SK-N-SH treated with all-trans-retinoic acid at 6 μM for 48 hours (cell line): ENCODE data around the gene OSBPL7.

ENCODE experiments used
- ATAC-seq: fragments of 200-7000 bp; cut with Tn5 transposase; 3 replicates; pipeline ENCODE4 v1.9.1; 2020; ENCODE audit warnings: mild to moderate bottlenecking, moderate library complexity
- BACH2 ChIP-seq: fragments of 250-450 bp; sonication (Bioruptor Pico); IDR thresholded peaks from 2 replicates; pipeline ENCODE4 v1.9.0; 2021; ENCODE audit warnings: mild to moderate bottlenecking, borderline replicate concordance
- CSDC2 ChIP-seq: fragments of 250-450 bp; sonication (Bioruptor Pico); IDR thresholded peaks from 2 replicates; pipeline ENCODE4 v1.5.0; 2020; ENCODE audit warnings: mild to moderate bottlenecking, moderate library complexity
- ESRRG ChIP-seq: fragments of 250-450 bp; sonication (Bioruptor Pico); IDR thresholded peaks from 2 replicates; pipeline ENCODE4 v1.6.1; 2021; ENCODE audit warnings: mild to moderate bottlenecking
- PPARA ChIP-seq: fragments of 250-450 bp; sonication (Bioruptor Pico); IDR thresholded peaks from 2 replicates; pipeline ENCODE4 v1.5.0; 2020; ENCODE audit warnings: mild to moderate bottlenecking, borderline replicate concordance
- RARB ChIP-seq: fragments of 250-450 bp; sonication (Bioruptor Pico); IDR thresholded peaks from 2 replicates; pipeline ENCODE4 v1.8.0; 2021; ENCODE audit warnings: mild to moderate bottlenecking, moderate library complexity
- TCF4 ChIP-seq: fragments of 250-450 bp; sonication (Bioruptor Pico); IDR thresholded peaks from 2 replicates; pipeline ENCODE4 v1.8.0; 2021; ENCODE audit warnings: mild to moderate bottlenecking, moderate library complexity, borderline replicate concordance
- TSHZ2 ChIP-seq: fragments of 250-450 bp; sonication (Bioruptor Pico); IDR thresholded peaks from 2 replicates; pipeline ENCODE4 v1.5.0; 2020; ENCODE audit warnings: mild to moderate bottlenecking, moderate library complexity
- ZC3H10 ChIP-seq: fragments of 250-450 bp; sonication (Bioruptor Pico); IDR thresholded peaks from 2 replicates; pipeline ENCODE4 v1.5.1; 2021; ENCODE audit warnings: mild to moderate bottlenecking, moderate library complexity
- ZFP3 ChIP-seq: fragments of 250-450 bp; sonication (Bioruptor Pico); IDR thresholded peaks from 2 replicates; pipeline ENCODE4 v1.5.0; 2020; ENCODE audit warnings: mild to moderate bottlenecking, moderate library complexity
- ZFP30 ChIP-seq: fragments of 450-650 bp; formaldehyde crosslinking; IDR thresholded peaks from 2 replicates; pipeline ENCODE4 v1.5.0; 2022; ENCODE audit warnings: mild to moderate bottlenecking, moderate library complexity
- ZNF70 ChIP-seq: fragments of 450-650 bp; formaldehyde crosslinking; IDR thresholded peaks from 2 replicates; pipeline ENCODE4 v1.5.0; 2020; ENCODE audit warnings: mild to moderate bottlenecking, moderate library complexity
- ZNF8 ChIP-seq: fragments of 450-650 bp; formaldehyde crosslinking; IDR thresholded peaks from 2 replicates; pipeline ENCODE4 v1.5.0; 2020; ENCODE audit warnings: mild to moderate bottlenecking, moderate library complexity
- TF ChIP-seq, protein P1 (sequence below): fragments of 250-450 bp; sonication (Bioruptor Pico); IDR thresholded peaks from 2 replicates; pipeline ENCODE4 v1.5.1; 2021; ENCODE audit warnings: mild to moderate bottlenecking, moderate library complexity
- TF ChIP-seq, protein P2 (sequence below): fragments of 250-450 bp; sonication (Bioruptor Pico); IDR thresholded peaks from 2 replicates; pipeline ENCODE4 v1.8.0; 2020; ENCODE audit warnings: mild to moderate bottlenecking, moderate library complexity, borderline replicate concordance

The OSBPL7 gene

GRCh38 chr17:47831003-47831933, 9.7 kb upstream of the OSBPL7 start, which contains the start of the genes LRRC46 and MRPL10:
Gene LRRC46, plus strand, starts transcription at chr17:47831670. Its CDS starts 320 bp downstream, at chr17:47831990.
Gene MRPL10, minus strand, starts transcription at chr17:47831541. Its CDS starts 30 bp downstream, at chr17:47831511.
- TF ChIP-seq, protein P1, sequence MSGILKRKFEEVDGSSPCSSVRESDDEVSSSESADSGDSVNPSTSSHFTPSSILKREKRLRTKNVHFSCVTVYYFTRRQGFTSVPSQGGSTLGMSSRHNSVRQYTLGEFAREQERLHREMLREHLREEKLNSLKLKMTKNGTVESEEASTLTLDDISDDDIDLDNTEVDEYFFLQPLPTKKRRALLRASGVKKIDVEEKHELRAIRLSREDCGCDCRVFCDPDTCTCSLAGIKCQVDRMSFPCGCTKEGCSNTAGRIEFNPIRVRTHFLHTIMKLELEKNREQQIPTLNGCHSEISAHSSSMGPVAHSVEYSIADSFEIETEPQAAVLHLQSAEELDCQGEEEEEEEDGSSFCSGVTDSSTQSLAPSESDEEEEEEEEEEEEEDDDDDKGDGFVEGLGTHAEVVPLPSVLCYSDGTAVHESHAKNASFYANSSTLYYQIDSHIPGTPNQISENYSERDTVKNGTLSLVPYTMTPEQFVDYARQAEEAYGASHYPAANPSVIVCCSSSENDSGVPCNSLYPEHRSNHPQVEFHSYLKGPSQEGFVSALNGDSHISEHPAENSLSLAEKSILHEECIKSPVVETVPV (CRISPR knock-in tag) = 0 out of 2 replicates have a peak, but pooled peaks have one; percentile 42
- TF ChIP-seq BACH2 (CRISPR knock-in tag) (no peak), CSDC2 (CRISPR knock-in tag) (0 out of 2 replicates have a peak, but pooled peaks have one; percentile 12), TSHZ2 (CRISPR knock-in tag) (0 out of 2 replicates have a peak, but pooled peaks have one; percentile 26), TCF4 (peak; percentile 50; the same call in 1 of the 2 replicates), ZC3H10 (CRISPR knock-in tag) (no peak), ESRRG (CRISPR knock-in tag) (0 out of 2 replicates have a peak, but pooled peaks have one; percentile 32)
- TF ChIP-seq, protein P2, sequence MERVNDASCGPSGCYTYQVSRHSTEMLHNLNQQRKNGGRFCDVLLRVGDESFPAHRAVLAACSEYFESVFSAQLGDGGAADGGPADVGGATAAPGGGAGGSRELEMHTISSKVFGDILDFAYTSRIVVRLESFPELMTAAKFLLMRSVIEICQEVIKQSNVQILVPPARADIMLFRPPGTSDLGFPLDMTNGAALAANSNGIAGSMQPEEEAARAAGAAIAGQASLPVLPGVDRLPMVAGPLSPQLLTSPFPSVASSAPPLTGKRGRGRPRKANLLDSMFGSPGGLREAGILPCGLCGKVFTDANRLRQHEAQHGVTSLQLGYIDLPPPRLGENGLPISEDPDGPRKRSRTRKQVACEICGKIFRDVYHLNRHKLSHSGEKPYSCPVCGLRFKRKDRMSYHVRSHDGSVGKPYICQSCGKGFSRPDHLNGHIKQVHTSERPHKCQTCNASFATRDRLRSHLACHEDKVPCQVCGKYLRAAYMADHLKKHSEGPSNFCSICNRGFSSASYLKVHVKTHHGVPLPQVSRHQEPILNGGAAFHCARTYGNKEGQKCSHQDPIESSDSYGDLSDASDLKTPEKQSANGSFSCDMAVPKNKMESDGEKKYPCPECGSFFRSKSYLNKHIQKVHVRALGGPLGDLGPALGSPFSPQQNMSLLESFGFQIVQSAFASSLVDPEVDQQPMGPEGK (CRISPR knock-in tag) = no peak
- TF ChIP-seq, all 23 proteins: peak for 5
- ATAC-seq = peak; percentile 89

DNA sequence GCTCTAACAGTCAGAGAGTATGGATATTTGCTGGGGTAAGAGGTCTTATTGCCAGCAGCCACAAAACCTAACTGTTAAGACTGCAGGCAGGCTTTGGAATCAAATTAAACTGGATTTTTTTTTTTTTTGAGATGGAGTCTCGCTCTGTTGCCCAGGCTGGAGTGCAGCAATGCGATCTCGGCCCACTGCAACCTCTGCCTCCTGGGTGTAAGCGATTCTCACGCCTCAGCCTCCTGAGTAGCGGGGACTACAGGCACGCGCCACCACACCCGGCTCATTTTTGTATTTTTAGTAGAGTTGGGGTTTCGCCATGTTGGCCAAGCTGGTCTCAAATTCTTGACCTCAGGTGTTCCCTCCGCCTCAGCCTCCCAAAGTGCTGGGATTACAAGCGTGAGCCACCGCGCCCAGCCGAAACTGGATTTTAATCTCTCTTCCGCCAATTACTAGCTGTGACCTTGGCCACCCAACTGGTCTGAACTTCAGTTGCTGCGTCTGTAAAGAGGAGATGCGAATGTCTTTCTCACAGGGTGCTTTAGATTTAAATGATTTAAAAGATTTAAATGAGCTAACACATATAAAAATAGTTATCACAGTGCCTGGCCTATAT, 8.9 kb upstream of the OSBPL7 start:
- no peak for TF ChIP-seq PPARA (CRISPR knock-in tag)
- no peak for TF ChIP-seq RARB (CRISPR knock-in tag)
- 0 out of 2 replicates have a peak, but pooled peaks have one; percentile 38 for TF ChIP-seq ESRRG (CRISPR knock-in tag)
- TF ChIP-seq ZNF8 (CRISPR knock-in tag) = no peak
- no peak for ATAC-seq

DNA sequence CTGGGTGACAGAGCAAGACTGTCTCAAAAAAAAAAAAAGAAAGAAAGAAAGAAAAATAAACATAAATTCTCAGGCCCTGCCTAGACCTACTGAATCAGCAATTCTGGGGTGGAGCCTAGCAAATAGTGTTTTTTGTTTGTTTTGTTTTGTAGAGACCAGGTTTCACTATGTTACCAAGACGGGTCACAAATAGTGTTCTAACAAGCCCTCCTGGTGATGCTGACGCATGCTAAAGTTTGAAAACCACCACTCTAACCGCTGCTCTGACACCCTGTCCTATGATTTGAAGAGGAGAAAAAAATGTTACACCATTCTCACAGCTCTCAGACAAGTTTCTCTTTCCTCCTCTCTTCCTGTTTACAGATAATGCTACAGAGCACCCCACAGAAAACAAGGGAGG, 8.3 kb upstream of the OSBPL7 start:
- no peak for ATAC-seq
- TF ChIP-seq, protein P2 (CRISPR knock-in tag) = no peak
- TF ChIP-seq ZC3H10 (CRISPR knock-in tag) (no peak), RARB (CRISPR knock-in tag) (no peak), ZFP3 (CRISPR knock-in tag) (no peak), PPARA (CRISPR knock-in tag) (no peak), ZFP30 (CRISPR knock-in tag) (no peak), ESRRG (CRISPR knock-in tag) (no peak), ZNF8 (CRISPR knock-in tag) (no peak), ZNF70 (CRISPR knock-in tag) (no peak), TCF4 (no peak)
- TF ChIP-seq, protein P1 (CRISPR knock-in tag) = no peak
